Measurements from ENCODE around the gene DLG3.

Gene DLG3

DNA sequence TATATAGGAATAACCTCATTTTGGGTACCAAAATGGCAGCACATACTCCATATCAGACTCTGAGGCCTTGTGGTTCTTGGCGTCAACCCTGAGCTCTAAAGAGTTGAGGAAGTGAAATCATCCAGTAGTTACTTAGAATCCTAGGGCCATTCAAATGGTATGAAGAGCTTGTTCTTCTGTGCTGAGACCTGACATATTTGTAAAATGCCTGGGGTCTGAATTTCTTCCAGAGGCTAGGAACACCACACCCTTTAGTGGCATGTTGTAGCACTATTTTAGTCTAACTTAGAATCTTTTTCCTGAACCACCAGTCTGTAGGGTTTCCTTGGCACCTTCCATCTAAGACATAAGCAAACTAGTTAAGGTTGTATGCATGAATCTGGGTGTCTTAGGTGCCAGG, 39.6 kb upstream of the DLG3 start:
- Histone ChIP-seq H3K27me3 (ENCODE audit: insufficient read depth, low read length) (no peaks in the 10 kb centered on the region), H3K9me2 (ENCODE audit: low read depth, low read length) (no peaks in the 10 kb centered on the region), H3K4me3 (ENCODE audit: low read depth, low read length, poor library complexity, severe bottlenecking) (no peak overlapping the region), H4K20me1 (ENCODE audit: insufficient read depth, low read length) (no peaks in the 10 kb centered on the region), H3K4me1 (ENCODE audit: insufficient read depth, low read length, severe bottlenecking) (no peaks in the 10 kb centered on the region), H3F3A (ENCODE audit: insufficient read depth, low read length) (no peaks in the 10 kb centered on the region), H3K4me2 (ENCODE audit: low read length) (no peak overlapping the region), H3K36me3 (ENCODE audit: insufficient read depth, low read length) (peaks cover 47% of the 10 kb centered on the region), H3K79me2 (ENCODE audit: insufficient read depth, low read length) (no peaks in the 10 kb centered on the region), H2AFZ (ENCODE audit: low read length) (no peak overlapping the region), H3K27ac (ENCODE audit: low read depth, low read length, poor library complexity, severe bottlenecking) (no peak overlapping the region), H3K9ac (ENCODE audit: low read length) (no peak overlapping the region), H3K9me3 (ENCODE audit: low read length) (no peaks in the 10 kb centered on the region)
- TF ChIP-seq EZH2 (IDR thresholded peaks at IDR 0.05; ENCODE audit: borderline replicate concordance, low read length), result no peak
- TF ChIP-seq, protein P1, sequence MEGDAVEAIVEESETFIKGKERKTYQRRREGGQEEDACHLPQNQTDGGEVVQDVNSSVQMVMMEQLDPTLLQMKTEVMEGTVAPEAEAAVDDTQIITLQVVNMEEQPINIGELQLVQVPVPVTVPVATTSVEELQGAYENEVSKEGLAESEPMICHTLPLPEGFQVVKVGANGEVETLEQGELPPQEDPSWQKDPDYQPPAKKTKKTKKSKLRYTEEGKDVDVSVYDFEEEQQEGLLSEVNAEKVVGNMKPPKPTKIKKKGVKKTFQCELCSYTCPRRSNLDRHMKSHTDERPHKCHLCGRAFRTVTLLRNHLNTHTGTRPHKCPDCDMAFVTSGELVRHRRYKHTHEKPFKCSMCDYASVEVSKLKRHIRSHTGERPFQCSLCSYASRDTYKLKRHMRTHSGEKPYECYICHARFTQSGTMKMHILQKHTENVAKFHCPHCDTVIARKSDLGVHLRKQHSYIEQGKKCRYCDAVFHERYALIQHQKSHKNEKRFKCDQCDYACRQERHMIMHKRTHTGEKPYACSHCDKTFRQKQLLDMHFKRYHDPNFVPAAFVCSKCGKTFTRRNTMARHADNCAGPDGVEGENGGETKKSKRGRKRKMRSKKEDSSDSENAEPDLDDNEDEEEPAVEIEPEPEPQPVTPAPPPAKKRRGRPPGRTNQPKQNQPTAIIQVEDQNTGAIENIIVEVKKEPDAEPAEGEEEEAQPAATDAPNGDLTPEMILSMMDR (IDR thresholded peaks at IDR 0.05; ENCODE audit: low read length), result no peak

DNA sequence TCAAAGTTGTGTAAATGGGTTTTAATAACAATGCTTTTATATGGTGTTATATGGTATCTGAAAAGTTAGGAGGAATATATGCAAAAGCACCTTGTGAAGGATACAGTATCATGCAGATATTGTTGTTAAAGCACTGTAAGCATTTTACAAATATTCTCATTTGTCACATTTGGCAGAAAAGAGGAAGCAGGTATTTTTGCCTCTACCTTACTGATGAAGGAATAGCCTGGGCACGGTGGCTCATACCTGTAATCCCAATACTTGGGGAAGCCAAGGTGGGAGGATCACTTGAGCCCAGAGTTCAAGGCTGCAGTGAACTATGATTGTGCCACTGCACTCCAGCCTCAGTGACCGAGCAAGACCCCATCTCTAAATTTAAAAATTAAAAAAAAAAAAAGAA, 33.7 kb upstream of the DLG3 start:
- no peaks in the 10 kb centered on the region for H3K27me3 ChIP-seq (ENCODE audit: insufficient read depth, low read length)
- H2AFZ ChIP-seq (ENCODE audit: low read length), result no peak overlapping the region
- peaks cover 24% of the 10 kb centered on the region for H3K36me3 ChIP-seq (ENCODE audit: insufficient read depth, low read length)
- H3K9ac ChIP-seq (ENCODE audit: low read length), result no peak overlapping the region
- H4K20me1 ChIP-seq (ENCODE audit: insufficient read depth, low read length), result no peaks in the 10 kb centered on the region
- H3K4me3 ChIP-seq (ENCODE audit: low read depth, low read length, poor library complexity, severe bottlenecking), result no peak overlapping the region
- no peak overlapping the region for H3K4me2 ChIP-seq (ENCODE audit: low read length)
- no peaks in the 10 kb centered on the region for H3K9me2 ChIP-seq (ENCODE audit: low read depth, low read length)
- H3K27ac ChIP-seq (ENCODE audit: low read depth, low read length, poor library complexity, severe bottlenecking), result no peak overlapping the region
- H3K9me3 ChIP-seq (ENCODE audit: low read length), result no peaks in the 10 kb centered on the region
- TF ChIP-seq, protein P1 (IDR thresholded peaks at IDR 0.05; ENCODE audit: low read length), result no peak
- no peak for TF ChIP-seq EZH2 (IDR thresholded peaks at IDR 0.05; ENCODE audit: borderline replicate concordance, low read length)
- no peaks in the 10 kb centered on the region for H3K4me1 ChIP-seq (ENCODE audit: insufficient read depth, low read length, severe bottlenecking)
- H3K79me2 ChIP-seq (ENCODE audit: insufficient read depth, low read length), result no peaks in the 10 kb centered on the region
- no peaks in the 10 kb centered on the region for H3F3A ChIP-seq (ENCODE audit: insufficient read depth, low read length)

DNA sequence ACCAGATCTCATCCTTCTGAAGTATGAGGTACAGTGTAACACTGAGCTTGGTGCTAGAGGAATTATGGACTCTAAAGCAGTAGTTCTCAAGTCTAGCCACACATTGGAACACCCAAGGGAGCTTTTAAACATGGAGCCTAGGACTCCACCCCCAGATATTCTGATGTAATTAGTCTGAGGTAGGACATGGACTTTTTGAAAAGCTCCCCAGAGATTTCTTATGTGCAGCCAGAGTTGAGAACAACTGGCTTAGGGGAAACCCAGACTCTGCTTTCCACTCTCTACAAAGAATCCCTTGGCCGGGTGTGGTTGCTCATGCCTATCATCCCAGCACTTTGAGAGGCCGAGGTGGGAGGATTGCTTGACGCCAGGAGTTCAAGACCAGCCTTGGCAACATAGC, 33.2 kb upstream of the DLG3 start:
- Histone ChIP-seq H3K36me3 (ENCODE audit: insufficient read depth, low read length) (peaks cover 18% of the 10 kb centered on the region), H4K20me1 (ENCODE audit: insufficient read depth, low read length) (no peaks in the 10 kb centered on the region), H3K9me3 (ENCODE audit: low read length) (no peaks in the 10 kb centered on the region), H3K27ac (ENCODE audit: low read depth, low read length, poor library complexity, severe bottlenecking) (no peak overlapping the region), H3K9ac (ENCODE audit: low read length) (no peak overlapping the region), H3K79me2 (ENCODE audit: insufficient read depth, low read length) (no peaks in the 10 kb centered on the region), H2AFZ (ENCODE audit: low read length) (no peak overlapping the region), H3K9me2 (ENCODE audit: low read depth, low read length) (no peaks in the 10 kb centered on the region), H3K4me1 (ENCODE audit: insufficient read depth, low read length, severe bottlenecking) (no peaks in the 10 kb centered on the region), H3K27me3 (ENCODE audit: insufficient read depth, low read length) (no peaks in the 10 kb centered on the region), H3K4me2 (ENCODE audit: low read length) (no peak overlapping the region), H3K4me3 (ENCODE audit: low read depth, low read length, poor library complexity, severe bottlenecking) (no peak overlapping the region), H3F3A (ENCODE audit: insufficient read depth, low read length) (no peaks in the 10 kb centered on the region)
- TF ChIP-seq, protein P1 (IDR thresholded peaks at IDR 0.05; ENCODE audit: low read length), result no peak
- TF ChIP-seq EZH2 (IDR thresholded peaks at IDR 0.05; ENCODE audit: borderline replicate concordance, low read length), result no peak
